ENCODE measurements around the gene RAB28. TPM values are rescaled to one million over a fixed set of nuclear protein-coding genes. Genes with fewer than 3 reads are reported as not detected.

The RAB28 gene
- total RNA-seq, 5 donors from 2014 or later (not counting 1 experiment from before 2014, with no cell fraction given) = 8.7 to 15.1 (median 13.4) TPM

DNA sequence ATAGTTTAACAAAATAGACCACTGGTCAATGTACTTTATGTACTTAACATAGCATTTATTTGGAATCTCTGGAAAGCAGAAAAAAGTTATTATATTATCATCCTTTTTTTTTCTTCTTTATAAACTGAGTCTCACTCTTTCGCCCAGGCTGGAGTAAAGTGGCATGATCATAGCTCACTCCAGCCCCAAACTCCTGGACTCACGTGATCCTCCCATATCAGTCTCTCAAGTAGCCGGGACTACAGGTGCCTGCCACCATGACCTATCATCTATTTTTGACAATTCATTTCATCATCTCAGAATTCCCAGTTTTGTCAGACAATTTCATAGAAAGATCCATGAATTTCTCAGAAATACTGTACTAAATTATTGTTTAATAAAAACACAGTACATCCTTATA lies 12.7 kb downstream of the RAB28 start:
- Histone ChIP-seq H3K9me3 (no peaks in the 10 kb centered on the region), H3K4me3 (ENCODE audit: control insufficient read depth in 1 of 2, extremely low read depth in 1 of 2, low read length in 1 of 2) (no peak overlapping the region), H3K36me3 (ENCODE audit: control insufficient read depth in 2 of 2, extremely low read depth in 1 of 2, insufficient read depth in 1 of 2, low read length in 1 of 2) (peaks cover 0 to 10% of the 10 kb centered on the region in 2 donors), H3K4me1 (ENCODE audit: control insufficient read depth in 1 of 2, extremely low read depth in 1 of 2, insufficient read depth in 2 of 2, low read length in 2 of 2) (no peaks in the 10 kb centered on the region), H3K27ac (ENCODE audit: low read length) (no peak overlapping the region), H3K27me3 (replicated peaks in 1 of 2; ENCODE audit: control insufficient read depth in 2 of 2, extremely low read depth in 1 of 2, insufficient read depth in 2 of 2, low read length in 1 of 2) (no peaks in the 10 kb centered on the region)
- peaks cover 22 to 24% (median 23%) of the 10 kb centered on the region in 3 donors for H3K4me1 Mint-ChIP-seq
- ATAC-seq (replicated peaks in 1 of 4) = no peak
- H3K4me3 Mint-ChIP-seq = no peak overlapping the region
- no peak for DNase-seq
- CTCF ChIA-PET = no interaction called here
- peaks cover 31% of the 10 kb centered on the region for H3K36me3 Mint-ChIP-seq
- 100% methylated on average over 2 of the region's 3 CpGs for WGBS (ENCODE audit: insufficient coverage)
- no peaks in the 10 kb centered on the region for H3K27me3 Mint-ChIP-seq
- H3K9me3 Mint-ChIP-seq = no peaks in the 10 kb centered on the region
- POLR2A ChIA-PET = interaction anchor here (0.6 to 1.1 kb wide), 3 partner anchors 12 to 25 kb away, joined by 3 to 4 read pairs (median 3); no protein-coding TSS in a partner anchor
- no peak overlapping the region for H3K27ac Mint-ChIP-seq

DNA sequence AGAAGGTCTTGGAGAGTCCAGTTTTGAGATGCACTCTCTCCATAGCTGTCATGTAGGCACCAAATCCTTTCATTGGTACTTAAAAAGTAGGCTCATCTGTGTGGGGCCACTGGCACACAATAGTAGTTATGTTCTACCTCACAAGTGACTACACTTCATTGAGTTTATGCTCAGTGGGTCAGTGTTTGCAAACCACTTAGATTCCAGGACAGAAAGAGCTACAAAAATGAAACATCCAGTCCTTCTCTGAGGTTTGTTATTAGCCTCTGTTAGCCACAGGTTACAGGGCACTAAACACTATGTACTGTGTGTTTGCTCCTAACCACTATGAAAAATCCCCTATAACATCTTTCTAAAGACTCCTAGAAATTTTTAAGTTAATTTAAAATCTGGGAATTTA lies 13.8 kb downstream of the RAB28 start:
- ATAC-seq (replicated peaks in 1 of 4) (no peak), DNase-seq (no peak)
- ChIA-PET POLR2A (interaction anchor here in 1 of 2 donors (1.1 kb wide), 1 partner anchor 15 kb away, joined by 4 read pairs; no protein-coding TSS in a partner anchor), CTCF (no interaction called here)
- Histone ChIP-seq H3K27ac (ENCODE audit: low read length) (no peak overlapping the region), H3K27me3 (replicated peaks in 1 of 2; ENCODE audit: control insufficient read depth in 2 of 2, extremely low read depth in 1 of 2, insufficient read depth in 2 of 2, low read length in 1 of 2) (no peaks in the 10 kb centered on the region), H3K4me3 (ENCODE audit: control insufficient read depth in 1 of 2, extremely low read depth in 1 of 2, low read length in 1 of 2) (no peak overlapping the region), H3K4me1 (ENCODE audit: control insufficient read depth in 1 of 2, extremely low read depth in 1 of 2, insufficient read depth in 2 of 2, low read length in 2 of 2) (no peaks in the 10 kb centered on the region), H3K36me3 (ENCODE audit: control insufficient read depth in 2 of 2, extremely low read depth in 1 of 2, insufficient read depth in 1 of 2, low read length in 1 of 2) (peaks cover 0 to 10% of the 10 kb centered on the region in 2 donors), H3K9me3 (no peaks in the 10 kb centered on the region)
- Mint-ChIP-seq H3K4me1 (peaks cover 31 to 34% (median 32%) of the 10 kb centered on the region in 3 donors), H3K36me3 (peaks cover 39% of the 10 kb centered on the region), H3K27me3 (no peaks in the 10 kb centered on the region), H3K4me3 (no peak overlapping the region), H3K27ac (no peak overlapping the region), H3K9me3 (peaks cover 0 to 5% (median 0%) of the 10 kb centered on the region in 3 donors)

DNA sequence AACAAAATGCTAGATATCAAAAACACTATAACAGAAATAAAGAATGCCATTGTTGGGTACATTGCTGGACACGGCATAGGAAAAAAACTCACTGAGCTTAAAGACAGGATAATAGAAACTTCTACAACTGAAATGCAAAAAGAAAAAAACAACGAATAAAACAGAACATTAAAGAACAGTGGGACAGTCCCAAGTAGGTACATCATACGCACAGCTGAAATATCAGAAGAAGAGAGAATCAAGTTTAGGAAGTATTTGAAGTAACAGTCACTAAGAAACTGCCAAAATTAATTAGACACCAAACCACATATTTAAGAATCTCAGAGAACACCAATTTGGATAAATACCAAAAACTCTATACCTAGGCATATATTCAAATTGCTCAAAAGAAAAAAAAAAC lies 19.2 kb downstream of the RAB28 start:
- H3K9me3 Mint-ChIP-seq = peaks cover 0 to 5% (median 0%) of the 10 kb centered on the region in 3 donors
- Histone ChIP-seq H3K27me3 (replicated peaks in 1 of 2; ENCODE audit: control insufficient read depth in 2 of 2, extremely low read depth in 1 of 2, insufficient read depth in 2 of 2, low read length in 1 of 2) (no peaks in the 10 kb centered on the region), H3K9me3 (no peaks in the 10 kb centered on the region), H3K36me3 (ENCODE audit: control insufficient read depth in 2 of 2, extremely low read depth in 1 of 2, insufficient read depth in 1 of 2, low read length in 1 of 2) (peaks cover 0 to 4% of the 10 kb centered on the region in 2 donors), H3K4me1 (ENCODE audit: control insufficient read depth in 1 of 2, extremely low read depth in 1 of 2, insufficient read depth in 2 of 2, low read length in 2 of 2) (no peaks in the 10 kb centered on the region), H3K27ac (ENCODE audit: low read length) (no peak overlapping the region), H3K4me3 (ENCODE audit: control insufficient read depth in 1 of 2, extremely low read depth in 1 of 2, low read length in 1 of 2) (no peak overlapping the region)
- H3K27ac Mint-ChIP-seq = no peak overlapping the region
- peaks cover 65% of the 10 kb centered on the region for H3K36me3 Mint-ChIP-seq
- no peak overlapping the region for H3K4me3 Mint-ChIP-seq
- DNase-seq (no peak), ATAC-seq (replicated peaks in 1 of 4) (no peak)
- ChIA-PET POLR2A (interaction anchor here (0.6 to 1.5 kb wide), 4 partner anchors 11 to 1584 kb away, joined by 3 to 5 read pairs (median 3); no protein-coding TSS in a partner anchor), CTCF (interaction anchor here in 1 of 2 donors (0.7 kb wide), 1 partner anchor 1682 kb away, joined by 3 read pairs; no protein-coding TSS in a partner anchor)
- H3K4me1 Mint-ChIP-seq = peaks cover 36 to 45% (median 41%) of the 10 kb centered on the region in 3 donors
- H3K27me3 Mint-ChIP-seq = no peaks in the 10 kb centered on the region
- WGBS (ENCODE audit: insufficient coverage) = no CpG with 5 or more reads among the region's 3 CpGs

DNA sequence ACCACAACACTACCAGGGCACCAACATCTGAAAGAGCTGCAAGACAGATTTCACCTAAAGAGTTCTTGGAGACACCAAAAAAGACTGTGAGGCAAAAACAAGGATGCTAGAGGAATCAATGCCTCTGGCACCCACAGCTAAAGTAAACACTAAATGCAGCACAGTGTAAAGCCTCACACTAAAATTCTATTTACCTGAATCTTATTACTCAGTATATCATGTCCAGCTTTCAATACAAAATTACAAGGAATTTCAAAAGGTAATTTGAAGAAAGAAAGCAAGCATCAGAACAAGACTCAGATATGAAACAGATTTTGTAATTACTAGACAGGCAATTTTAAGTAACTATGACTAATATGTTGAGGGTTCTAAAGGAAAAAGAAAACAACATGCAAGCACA lies 19.6 kb downstream of the RAB28 start:
- peaks cover 36 to 45% (median 41%) of the 10 kb centered on the region in 3 donors for H3K4me1 Mint-ChIP-seq
- Histone ChIP-seq H3K4me3 (ENCODE audit: control insufficient read depth in 1 of 2, extremely low read depth in 1 of 2, low read length in 1 of 2) (no peak overlapping the region), H3K27ac (ENCODE audit: low read length) (no peak overlapping the region), H3K9me3 (no peaks in the 10 kb centered on the region), H3K36me3 (ENCODE audit: control insufficient read depth in 2 of 2, extremely low read depth in 1 of 2, insufficient read depth in 1 of 2, low read length in 1 of 2) (peaks cover 0 to 8% of the 10 kb centered on the region in 2 donors), H3K4me1 (ENCODE audit: control insufficient read depth in 1 of 2, extremely low read depth in 1 of 2, insufficient read depth in 2 of 2, low read length in 2 of 2) (no peaks in the 10 kb centered on the region), H3K27me3 (replicated peaks in 1 of 2; ENCODE audit: control insufficient read depth in 2 of 2, extremely low read depth in 1 of 2, insufficient read depth in 2 of 2, low read length in 1 of 2) (no peaks in the 10 kb centered on the region)
- H3K27me3 Mint-ChIP-seq = no peaks in the 10 kb centered on the region
- DNase-seq (no peak), ATAC-seq (replicated peaks in 1 of 4) (no peak)
- H3K4me3 Mint-ChIP-seq = no peak overlapping the region
- H3K9me3 Mint-ChIP-seq = peaks cover 0 to 5% (median 0%) of the 10 kb centered on the region in 3 donors
- peaks cover 69% of the 10 kb centered on the region for H3K36me3 Mint-ChIP-seq
- ChIA-PET POLR2A (interaction anchor here (0.6 to 1.5 kb wide), 2 partner anchors 20 to 23 kb away, joined by 3 to 5 read pairs; no protein-coding TSS in a partner anchor), CTCF (interaction anchor here in 1 of 2 donors (0.7 kb wide), 1 partner anchor 1681 kb away, joined by 3 read pairs; no protein-coding TSS in a partner anchor)
- no peak overlapping the region for H3K27ac Mint-ChIP-seq

DNA sequence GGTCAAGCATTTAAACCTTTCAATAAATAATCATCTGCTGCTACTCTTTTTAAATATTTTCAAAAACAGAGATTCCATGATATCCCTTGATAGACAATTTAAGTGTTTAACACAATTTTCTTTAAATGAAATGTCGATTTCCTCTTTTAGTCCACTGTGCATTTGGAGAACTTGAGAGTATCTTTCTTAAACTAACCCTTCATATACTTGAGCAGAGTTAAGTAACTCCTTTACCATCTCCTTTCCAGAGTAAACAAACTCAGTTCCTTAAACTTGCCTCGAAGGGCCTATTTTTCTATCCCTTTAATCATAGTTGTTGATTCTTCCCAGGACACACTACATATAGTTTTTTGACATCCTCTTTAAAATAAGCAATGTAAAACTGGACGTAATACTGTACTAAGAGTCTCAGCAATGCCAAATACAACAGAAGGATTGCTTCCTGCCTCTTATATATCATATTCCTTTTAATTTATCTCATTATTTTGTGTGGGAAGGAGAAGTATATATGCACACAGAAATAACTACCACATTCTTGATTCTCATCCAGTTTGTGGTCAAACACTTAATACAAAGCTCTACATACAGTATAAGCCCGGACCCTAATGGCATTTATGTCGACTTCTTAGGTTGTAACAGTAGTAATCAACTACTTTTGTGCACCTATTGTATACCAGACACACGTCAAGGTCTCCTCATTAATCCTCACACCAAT lies 22.8 kb downstream of the RAB28 start:
- H3K36me3 Mint-ChIP-seq = peaks cover 68% of the 10 kb centered on the region

DNA sequence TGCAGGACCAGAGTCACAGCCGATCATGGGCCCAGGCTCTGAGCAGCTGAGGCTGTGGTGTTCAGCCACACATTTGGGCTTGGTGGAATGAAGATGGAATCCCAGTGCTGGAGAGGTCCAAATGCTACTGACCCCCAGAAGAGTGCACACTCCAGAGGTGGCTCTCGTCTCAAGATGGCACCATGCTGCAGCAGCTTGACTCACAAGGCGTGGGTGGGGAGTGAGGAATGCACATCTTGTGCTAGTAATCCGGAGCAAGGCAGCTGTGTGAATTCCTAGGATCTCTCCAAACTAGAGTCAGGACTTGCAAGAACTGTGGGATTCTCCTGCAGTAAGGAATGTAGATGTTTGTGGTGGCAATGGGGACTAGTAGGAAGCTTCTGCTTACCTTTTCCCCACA lies 28.7 kb downstream of the RAB28 start:
- ChIA-PET CTCF (no interaction called here), POLR2A (interaction anchor here in 1 of 2 donors (0.6 kb wide), 1 partner anchor 11 kb away, joined by 3 read pairs; no protein-coding TSS in a partner anchor)
- ATAC-seq (replicated peaks in 1 of 4) (no peak), DNase-seq (no peak)
- no peaks in the 10 kb centered on the region for H3K27me3 Mint-ChIP-seq
- peaks cover 7 to 16% of the 10 kb centered on the region in 2 donors for H3K36me3 ChIP-seq (ENCODE audit: control insufficient read depth in 2 of 2, extremely low read depth in 1 of 2, insufficient read depth in 1 of 2, low read length in 1 of 2)
- H3K4me1 ChIP-seq (ENCODE audit: control insufficient read depth in 1 of 2, extremely low read depth in 1 of 2, insufficient read depth in 2 of 2, low read length in 2 of 2) = peaks cover 0 to 5% of the 10 kb centered on the region in 2 experiments
- H3K36me3 Mint-ChIP-seq = peaks cover 48% of the 10 kb centered on the region
- no peak overlapping the region for H3K27ac ChIP-seq (ENCODE audit: low read length)
- H3K4me3 Mint-ChIP-seq = no peak overlapping the region
- no peaks in the 10 kb centered on the region for H3K9me3 ChIP-seq
- H3K27me3 ChIP-seq (replicated peaks in 1 of 2; ENCODE audit: control insufficient read depth in 2 of 2, extremely low read depth in 1 of 2, insufficient read depth in 2 of 2, low read length in 1 of 2) = peaks cover 0 to 3% of the 10 kb centered on the region in 2 experiments
- H3K4me3 ChIP-seq (ENCODE audit: control insufficient read depth in 1 of 2, extremely low read depth in 1 of 2, low read length in 1 of 2) = no peak overlapping the region
- H3K9me3 Mint-ChIP-seq = peaks cover 5 to 7% (median 6%) of the 10 kb centered on the region in 3 donors
- peaks cover 12 to 17% (median 13%) of the 10 kb centered on the region in 3 donors for H3K4me1 Mint-ChIP-seq
- 100% methylated on average over 4 of the region's 4 CpGs for WGBS (ENCODE audit: insufficient coverage)
- H3K27ac Mint-ChIP-seq = no peak overlapping the region

More for the DNA sequence above, 22.8 kb downstream of the RAB28 start:
- H3K9me3 Mint-ChIP-seq = peaks cover 0 to 5% (median 0%) of the 10 kb centered on the region in 3 donors
- no peak overlapping the region for H3K4me3 Mint-ChIP-seq
- DNase-seq (no peak), ATAC-seq (replicated peaks in 1 of 4) (no peak)
- 89% methylated on average over 2 of the region's 6 CpGs for WGBS (ENCODE audit: insufficient coverage)
- CTCF ChIA-PET = no interaction called here
- Histone ChIP-seq H3K27me3 (replicated peaks in 1 of 2; ENCODE audit: control insufficient read depth in 2 of 2, extremely low read depth in 1 of 2, insufficient read depth in 2 of 2, low read length in 1 of 2) (no peaks in the 10 kb centered on the region), H3K9me3 (no peaks in the 10 kb centered on the region), H3K27ac (ENCODE audit: low read length) (no peak overlapping the region), H3K4me1 (ENCODE audit: control insufficient read depth in 1 of 2, extremely low read depth in 1 of 2, insufficient read depth in 2 of 2, low read length in 2 of 2) (no peaks in the 10 kb centered on the region), H3K36me3 (ENCODE audit: control insufficient read depth in 2 of 2, extremely low read depth in 1 of 2, insufficient read depth in 1 of 2, low read length in 1 of 2) (peaks cover 0 to 3% of the 10 kb centered on the region in 2 donors), H3K4me3 (ENCODE audit: control insufficient read depth in 1 of 2, extremely low read depth in 1 of 2, low read length in 1 of 2) (no peak overlapping the region)
- no peak overlapping the region for H3K27ac Mint-ChIP-seq
- POLR2A ChIA-PET = no interaction called here
- peaks cover 13 to 26% (median 18%) of the 10 kb centered on the region in 3 donors for H3K4me1 Mint-ChIP-seq
- no peaks in the 10 kb centered on the region for H3K27me3 Mint-ChIP-seq

All from T-cell (primary cell).